T follicular helper cell (primary cell): ENCODE measurements around the gene MACROD1.

Experiments used
- DNase-seq: peaks from one replicate; pipeline ENCODE4 v3.0.0-alpha.2; 2020; ENCODE audit warnings: low read depth

The MACROD1 gene

DNA sequence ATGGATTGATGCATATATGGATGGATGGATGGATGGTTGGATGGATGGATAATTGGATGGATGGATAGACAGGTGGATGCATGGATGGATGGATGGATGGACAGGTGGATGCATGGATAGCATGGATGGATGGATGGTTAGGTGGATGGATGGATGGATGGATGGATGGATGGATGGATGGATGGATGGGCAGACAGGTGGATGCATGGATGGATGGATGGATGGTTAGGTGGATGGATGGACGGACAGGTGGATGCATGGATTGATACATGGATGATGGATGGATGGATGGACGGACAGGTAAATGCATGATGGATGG lies 52.5 kb downstream of the MACROD1 start:
- no peak for DNase-seq

GRCh38 chr11:64112771-64113461 lies 53.0 kb downstream of the MACROD1 start:
- DNase-seq = no peak

DNA sequence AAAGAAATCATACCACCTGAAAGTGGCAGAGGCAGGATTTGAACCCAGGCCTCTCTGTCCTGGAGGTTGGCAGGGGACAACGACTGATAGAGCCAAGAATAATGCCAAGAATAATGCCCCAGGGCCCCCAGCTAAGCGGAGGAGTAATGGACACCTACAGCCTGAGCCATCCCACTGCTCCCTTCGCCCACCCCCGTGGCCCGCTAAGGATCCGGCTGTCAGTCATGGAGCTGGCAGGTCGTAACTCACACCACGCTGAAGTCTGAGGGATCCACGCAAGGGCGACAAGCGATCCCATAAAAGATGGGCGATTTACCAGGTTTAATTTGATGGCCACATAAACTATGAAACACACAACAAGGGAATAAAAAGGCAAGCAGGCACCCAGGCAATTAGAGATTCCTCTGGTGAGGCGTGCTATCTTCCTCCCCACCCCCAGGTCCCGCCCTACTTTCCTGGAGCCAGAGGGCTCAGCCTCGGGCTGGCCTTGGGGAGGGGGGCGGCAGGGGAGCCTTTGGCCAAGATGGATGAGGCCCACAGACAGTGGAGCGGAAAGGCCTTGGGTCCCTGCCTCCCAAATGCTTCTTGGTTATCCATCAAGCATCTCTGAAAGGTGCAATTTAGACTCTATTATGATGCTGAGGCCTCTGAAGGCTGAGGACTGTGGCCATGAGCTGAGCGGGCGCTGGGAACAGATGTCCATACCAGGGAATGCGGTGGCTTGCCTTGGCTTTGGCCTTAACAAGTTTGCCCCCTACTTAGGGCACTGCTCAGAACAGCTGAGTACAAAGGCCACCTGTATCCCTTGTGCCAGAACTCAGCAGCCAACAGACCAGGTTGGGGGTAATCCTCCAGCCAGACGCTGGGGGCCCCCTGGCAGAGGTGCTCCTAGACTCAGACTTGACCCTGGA lies 55.2 kb downstream of the MACROD1 start:
- no peak for DNase-seq

GRCh38 chr11:64109332-64109731 lies 56.6 kb downstream of the MACROD1 start:
- no peak for DNase-seq

- no peak for DNase-seq
These were observed 58.6 kb downstream of the MACROD1 start for GRCh38 chr11:64107303-64107702.

DNA sequence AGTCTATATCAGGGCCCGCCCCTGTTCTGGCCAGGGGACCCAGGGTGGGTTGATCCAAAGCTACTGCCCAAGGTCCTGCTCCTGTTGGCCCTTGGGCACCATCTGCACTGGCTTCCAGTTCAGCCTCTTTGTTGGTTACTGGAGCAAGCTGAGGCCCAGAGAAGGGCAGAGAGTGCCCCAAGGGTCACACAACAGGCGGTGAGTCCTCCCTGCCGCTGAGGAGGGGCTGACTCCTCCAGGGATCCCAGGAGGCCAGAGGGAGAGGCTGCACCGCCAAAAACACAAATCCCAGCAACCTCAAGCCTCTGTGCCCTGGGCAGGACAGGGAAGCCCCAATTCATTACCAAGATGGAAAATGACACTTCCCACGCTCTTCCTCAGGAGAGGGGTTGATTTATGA lies 61.3 kb downstream of the MACROD1 start:
- DNase-seq = no peak

DNA sequence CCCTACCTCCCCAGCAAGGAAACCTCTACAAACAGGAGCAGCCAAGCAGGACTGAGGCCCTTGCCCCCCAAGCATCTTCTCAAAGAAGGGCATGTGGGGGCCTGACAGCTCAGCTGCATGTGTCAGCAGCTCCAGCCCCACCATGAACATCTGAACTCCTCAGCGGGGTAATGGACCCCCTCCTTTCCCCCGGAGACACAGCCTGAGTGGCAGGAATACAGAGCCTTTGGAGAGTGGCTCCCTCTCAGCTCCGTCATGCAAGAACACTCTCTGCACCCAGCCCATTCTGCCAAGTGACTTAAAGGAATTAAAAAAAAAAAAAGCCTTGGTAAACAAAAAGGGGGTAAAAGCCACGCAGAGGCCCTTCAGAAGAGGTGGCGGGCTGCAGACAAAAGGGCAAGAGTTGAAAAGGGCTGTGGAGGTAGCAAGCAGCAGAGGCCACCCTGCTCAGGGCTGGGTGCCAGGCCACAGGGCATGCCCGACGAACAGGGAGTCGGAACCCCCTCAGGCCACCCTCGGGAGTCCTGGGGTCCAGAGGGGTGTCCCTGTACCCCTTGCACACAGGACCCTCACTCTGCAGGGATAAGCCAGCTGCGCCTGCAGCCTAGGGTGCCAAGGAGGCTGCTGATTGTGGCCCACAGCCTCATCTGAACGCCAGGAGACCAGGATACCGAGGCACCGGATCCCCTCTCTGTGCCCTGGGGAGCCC lies 62.5 kb downstream of the MACROD1 start:
- DNase-seq = no peak

DNA sequence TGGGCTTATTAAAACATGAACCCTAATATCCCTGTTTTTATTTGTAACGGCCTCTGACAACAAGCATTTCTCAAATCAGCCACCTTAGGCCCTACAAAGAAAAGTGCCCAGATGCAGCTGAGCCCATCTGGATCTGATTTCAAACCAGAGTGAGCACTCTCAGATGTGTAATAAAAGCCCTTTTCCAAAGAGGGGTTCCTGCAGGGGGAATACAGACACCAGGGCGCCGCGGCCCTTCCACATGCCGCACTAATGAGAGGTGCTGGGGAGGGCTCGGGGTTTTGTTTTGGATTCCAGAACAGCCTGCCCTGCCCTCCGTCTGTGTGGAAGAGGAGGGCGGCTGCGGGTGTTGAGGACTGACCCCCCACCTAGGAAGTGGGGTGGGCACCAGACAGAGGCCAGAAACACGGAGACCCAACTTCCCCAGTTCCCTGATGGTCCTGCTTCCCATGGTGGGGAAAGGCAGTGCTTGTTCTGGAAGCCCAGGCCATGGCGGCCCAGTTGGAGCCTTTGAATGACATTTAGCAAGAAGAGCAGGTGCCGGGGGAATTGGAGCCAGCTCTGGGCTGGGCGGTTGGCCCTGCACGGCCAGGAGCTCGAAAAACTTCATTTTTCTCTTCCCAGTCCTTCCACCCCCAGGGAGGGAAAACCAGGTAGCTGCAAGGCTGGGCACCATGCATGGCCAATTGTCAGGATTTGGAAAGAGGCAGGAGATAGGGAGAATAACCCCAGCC lies 63.7 kb downstream of the MACROD1 start:
- DNase-seq = no peak

DNA sequence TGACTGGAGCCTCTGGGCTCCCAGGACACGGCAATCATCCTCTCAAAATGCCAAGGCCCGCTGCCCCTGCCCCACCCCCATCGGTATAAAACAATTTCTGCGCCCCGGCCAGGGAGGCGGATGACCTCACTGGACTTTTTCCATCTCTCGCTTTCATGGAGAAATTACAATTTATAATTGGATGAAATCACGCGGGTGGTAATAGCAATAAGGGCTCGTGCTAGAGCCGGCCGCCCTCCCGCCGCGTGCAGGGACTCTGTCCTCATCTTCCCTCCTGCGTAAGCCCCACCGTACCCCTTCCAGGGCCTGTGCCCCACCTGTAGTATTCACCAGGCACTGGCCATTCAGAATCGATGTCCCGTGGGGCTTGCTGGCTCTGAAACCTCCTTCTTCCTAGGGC lies 64.5 kb downstream of the MACROD1 start:
- no peak for DNase-seq

GRCh38 chr11:64100782-64101353 lies 65.0 kb downstream of the MACROD1 start:
- no peak for DNase-seq

GRCh38 chr11:64100360-64100759 lies 65.6 kb downstream of the MACROD1 start:
- DNase-seq = no peak

- no peak for DNase-seq
These were observed 66.5 kb downstream of the MACROD1 start for GRCh38 chr11:64099436-64099835.

GRCh38 chr11:64098318-64098831 lies 67.5 kb downstream of the MACROD1 start:
- DNase-seq = no peak

GRCh38 chr11:64097468-64098317 lies 68.2 kb downstream of the MACROD1 start:
- no peak for DNase-seq

DNA sequence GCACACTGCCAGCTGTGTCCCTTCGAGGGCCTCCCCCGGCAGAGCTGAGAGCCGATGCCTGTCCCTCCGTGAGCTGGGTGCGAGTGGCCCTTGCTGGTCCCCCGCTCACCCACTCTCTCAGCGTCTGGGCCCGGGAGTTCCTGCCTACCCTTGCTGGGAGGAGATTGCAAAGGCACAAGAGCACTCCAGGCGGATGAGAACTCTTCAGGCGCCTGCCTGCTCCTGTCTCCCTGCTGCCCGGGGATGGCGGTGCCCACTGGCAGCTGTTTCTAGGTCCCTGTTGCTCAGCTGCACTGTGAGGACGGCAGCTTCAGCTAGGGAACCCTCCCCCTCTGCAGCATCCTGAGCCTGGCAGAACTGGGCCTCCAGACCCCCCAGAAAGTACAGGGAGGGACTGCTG lies 69.1 kb downstream of the MACROD1 start:
- no peak for DNase-seq

DNA sequence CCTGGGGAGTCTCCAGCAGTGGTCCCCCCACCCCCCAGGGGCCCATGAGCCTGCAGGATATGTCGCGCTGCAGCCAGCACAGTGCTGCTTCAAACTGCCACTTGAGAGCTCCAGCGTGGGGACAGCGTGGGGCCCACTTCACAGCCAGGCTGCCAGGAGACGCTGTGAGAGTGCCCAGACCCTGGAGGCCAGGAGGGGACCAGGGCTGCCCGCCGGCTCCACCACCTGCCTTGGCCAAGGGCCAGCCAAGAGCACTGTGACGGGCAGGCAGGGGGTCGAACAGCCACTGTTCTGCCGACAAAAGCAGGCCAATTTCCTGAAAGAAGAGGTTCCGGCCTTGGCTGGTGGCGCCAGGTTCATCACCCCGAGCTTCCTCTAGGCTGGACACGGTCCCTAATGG lies 70.0 kb downstream of the MACROD1 start:
- no peak for DNase-seq

- no peak for DNase-seq
These were observed 70.6 kb downstream of the MACROD1 start for GRCh38 chr11:64095273-64095817.

DNA sequence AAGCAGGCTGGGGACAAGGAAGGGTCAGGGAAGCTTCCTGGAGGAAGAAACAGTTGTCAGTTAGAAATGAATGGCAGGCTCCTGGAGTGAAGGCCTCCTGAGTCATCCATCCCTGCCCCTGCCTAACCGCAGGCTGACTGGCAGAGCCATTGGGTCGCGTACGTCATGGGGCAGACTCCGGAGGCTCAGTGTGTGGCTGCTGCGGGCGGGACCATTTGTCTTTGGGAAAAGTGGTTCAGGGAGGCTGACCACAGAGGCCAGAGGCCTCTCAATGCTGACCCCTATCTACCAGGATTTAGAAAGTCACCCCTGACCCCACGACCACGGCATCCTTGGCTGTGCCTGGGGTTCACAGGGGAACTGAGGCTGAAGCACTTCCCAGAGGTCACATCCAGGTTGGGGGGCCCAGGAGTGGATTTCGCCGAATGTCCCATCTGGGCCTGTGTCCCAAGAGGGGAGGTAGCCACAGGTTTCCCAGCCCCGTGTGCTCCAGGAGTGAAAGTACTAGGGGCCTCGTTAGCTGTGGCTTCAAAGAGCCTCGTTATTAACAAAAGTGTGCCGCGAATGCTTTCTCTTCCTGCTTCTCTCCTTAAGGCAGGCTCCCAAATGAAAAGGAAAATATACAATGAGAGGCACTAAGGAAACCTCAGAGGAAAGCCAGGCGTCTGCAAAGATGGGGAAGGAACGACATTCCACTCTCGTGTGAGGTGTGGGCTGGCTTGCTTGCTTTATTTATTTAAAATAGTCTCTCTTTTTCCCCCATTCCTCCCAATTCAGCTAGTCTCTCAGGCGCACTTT lies 71.3 kb downstream of the MACROD1 start:
- no peak for DNase-seq

DNA sequence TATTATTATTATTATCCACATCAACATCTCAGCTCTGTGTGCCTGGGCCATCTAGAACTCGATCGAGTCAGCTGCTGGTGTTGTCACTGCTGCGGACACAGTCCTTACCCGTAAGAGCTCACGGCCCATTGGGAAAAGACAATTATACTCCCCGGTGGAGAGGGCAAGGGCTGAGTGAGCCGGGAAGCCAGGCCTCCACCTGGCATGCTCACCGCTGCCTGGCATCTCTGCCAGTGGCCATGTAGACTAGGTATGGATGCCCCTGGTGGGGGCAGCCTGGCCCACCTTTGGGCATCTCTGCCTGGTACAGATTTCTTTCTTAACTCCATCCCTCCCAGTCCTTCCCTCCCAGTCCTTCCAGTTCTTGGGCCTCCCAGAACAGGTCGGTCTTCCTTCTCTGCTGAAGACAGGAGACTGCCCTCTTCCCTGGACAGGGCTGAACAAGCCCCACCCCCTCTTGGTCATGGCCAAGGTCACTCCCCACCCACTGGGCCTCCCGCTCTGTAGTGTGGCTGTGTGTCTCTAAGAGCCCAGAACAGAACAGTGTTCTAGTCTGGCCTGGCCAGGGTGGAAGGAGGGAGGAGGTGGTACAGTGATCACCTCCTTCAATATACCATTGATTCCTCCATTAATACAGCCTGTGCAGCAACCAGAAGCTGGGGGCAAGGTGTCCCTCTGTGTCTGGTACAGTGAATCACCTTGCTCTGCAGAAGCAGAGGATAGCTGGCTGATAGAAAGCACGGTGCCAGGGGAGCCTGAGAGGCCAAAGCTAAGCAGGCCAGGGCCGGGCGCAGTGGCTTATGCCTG lies 72.5 kb downstream of the MACROD1 start:
- no peak for DNase-seq
